Liver (tissue), 9 donors: ENCODE measurements around the gene SMPD1. TPM values are rescaled to one million over a fixed set of nuclear protein-coding genes. Genes with fewer than 3 reads are reported as not detected.

Experiments used
- DNase-seq: peaks from one replicate; pipeline ENCODE4 v3.0.0-alpha.2; 2017; ENCODE audit warnings: low spot score
- H3K27ac ChIP-seq, 2 donors: one replicate each; pipeline ENCODE4 v1.7.0; 2013; ENCODE audit warnings: inconsistent platforms in 2 of 2, low read length in 2 of 2, control low read depth in 1 of 2, low read depth in 1 of 2, mild to moderate bottlenecking in 1 of 2
- H3K27me3 ChIP-seq, 4 donors: one replicate each; pipeline versions ENCODE4 v1.6.1 to v1.7.0; 2013; ENCODE audit warnings: low read length in 3 of 4, inconsistent platforms in 1 of 4, mild to moderate bottlenecking in 1 of 4, moderate library complexity in 1 of 4; ENCODE audit not compliant: control insufficient read depth in 4 of 4, insufficient read depth in 4 of 4
- H3K36me3 ChIP-seq, 4 donors: one replicate each; pipeline versions ENCODE4 v1.6.1 to v1.7.0; 2013; ENCODE audit warnings: low read length in 3 of 4, mild to moderate bottlenecking in 3 of 4, low read depth in 1 of 4, moderate library complexity in 1 of 4; ENCODE audit not compliant: control insufficient read depth in 4 of 4, insufficient read depth in 3 of 4
- H3K4me1 ChIP-seq, 4 donors: one replicate each; pipeline versions ENCODE4 v1.6.1 to v1.7.0; 2013; ENCODE audit warnings: low read length in 3 of 4, mild to moderate bottlenecking in 3 of 4, moderate library complexity in 1 of 4; ENCODE audit not compliant: control insufficient read depth in 4 of 4, insufficient read depth in 4 of 4
- H3K4me3 ChIP-seq, 3 donors: one replicate each; pipeline versions ENCODE4 v1.6.1 to v1.7.0; 2013; ENCODE audit warnings: low read length in 3 of 3, control low read depth in 1 of 3, low read depth in 1 of 3, mild to moderate bottlenecking in 1 of 3
- H3K9ac ChIP-seq, 2 donors: one replicate each; pipeline ENCODE4 v1.7.0; 2013; ENCODE audit warnings: low read length in 2 of 2, mild to moderate bottlenecking in 2 of 2, moderate library complexity in 2 of 2, control low read depth in 1 of 2, low read depth in 1 of 2
- H3K9me3 ChIP-seq, 4 donors: one replicate each; pipeline versions ENCODE4 v1.6.1 to v1.7.0; 2013; ENCODE audit warnings: low read length in 3 of 4; ENCODE audit not compliant: control insufficient read depth in 4 of 4
- FOXA1 ChIP-seq: IDR thresholded peaks from 2 replicates; pipeline ENCODE4 v1.6.1; 2016; ENCODE audit warnings: antibody characterized with exemption
- FOXA2 ChIP-seq: IDR thresholded peaks from 2 replicates; pipeline ENCODE4 v1.6.1; 2016; ENCODE audit warnings: antibody characterized with exemption
- GABPA ChIP-seq, 2 donors: IDR thresholded peaks in 1 of 2; conservative IDR thresholded peaks in 1 of 2; 2 replicates each; pipeline ENCODE4 v1.6.1; 2016; ENCODE audit warnings: antibody characterized with exemption in 2 of 2, mild to moderate bottlenecking in 1 of 2, moderate library complexity in 1 of 2
- HNF4A ChIP-seq, 2 donors: conservative IDR thresholded peaks; 2 replicates each; pipeline ENCODE4 v1.6.1; 2016; ENCODE audit warnings: antibody characterized with exemption in 2 of 2, mild to moderate bottlenecking in 2 of 2
- HNF4G ChIP-seq: IDR thresholded peaks from 2 replicates; pipeline ENCODE4 v1.6.1; 2016; ENCODE audit warnings: antibody characterized with exemption
- JUND ChIP-seq, 2 donors: IDR thresholded peaks; 2 replicates each; pipeline ENCODE4 v1.6.1; 2016; ENCODE audit warnings: antibody characterized with exemption in 2 of 2
- NR2F2 ChIP-seq: IDR thresholded peaks from 2 replicates; pipeline ENCODE4 v1.6.1; 2016; ENCODE audit warnings: antibody characterized with exemption
- RAD21 ChIP-seq, 2 donors: IDR thresholded peaks; 2 replicates each; pipeline ENCODE4 v1.6.1; 2016; ENCODE audit warnings: antibody characterized with exemption in 2 of 2, mild to moderate bottlenecking in 2 of 2
- RXRA ChIP-seq, 2 donors: IDR thresholded peaks; 2 replicates each; pipeline ENCODE4 v1.6.1; 2017 to 2018; ENCODE audit warnings: antibody characterized with exemption in 2 of 2, mild to moderate bottlenecking in 1 of 2
- SP1 ChIP-seq: IDR thresholded peaks from 2 replicates; pipeline ENCODE4 v1.6.1; 2018; ENCODE audit warnings: antibody characterized with exemption, mild to moderate bottlenecking
- TAF1 ChIP-seq: conservative IDR thresholded peaks from 2 replicates; pipeline ENCODE4 v1.6.1; 2016; ENCODE audit warnings: antibody characterized with exemption, mild to moderate bottlenecking
- YY1 ChIP-seq: IDR thresholded peaks from 2 replicates; pipeline ENCODE4 v1.6.1; 2016; ENCODE audit warnings: antibody characterized with exemption, mild to moderate bottlenecking
- WGBS: extraction: QIAGEN DNeasy Blood & Tissue Kit; methylation state at CpG from one replicate; pipeline ENCODE4 v1.1.7; 2013; 5-methylcytosine and 5-hydroxymethylcytosine counted together
- polyA plus RNA-seq, 2 donors: library from polyadenylated mRNA; stranded (reverse) in 1 of 2; unstranded in 1 of 2; fragments of 200-250 nt in 1 of 2; fragments of >200 nt in 1 of 2; fragmentation: Nextera tagmentation in 1 of 2; extraction: Ambion mirVana in 1 of 2; gene quantifications; one replicate each; pipeline versions ENCODE4 v1.2.1 to v1.2.3, GENCODE V29; 2013 to 2015
- total RNA-seq, 2 donors: library from RNA; depleted of rRNA; stranded (reverse); fragments of >200 nt; gene quantifications; one replicate each; pipeline ENCODE4 v1.2.3, GENCODE V29; 2014
- TF ChIP-seq, protein P1 (sequence below): IDR thresholded peaks from 2 replicates; pipeline ENCODE4 v1.6.1; 2016; ENCODE audit warnings: antibody characterized with exemption
- TF ChIP-seq, protein P2 (sequence below): IDR thresholded peaks from 2 replicates; pipeline ENCODE4 v1.6.1; 2016; ENCODE audit warnings: antibody characterized with exemption
- TF ChIP-seq, protein P3 (sequence below): IDR thresholded peaks from 2 replicates; pipeline ENCODE4 v1.6.1; 2016; ENCODE audit warnings: antibody characterized with exemption, mild to moderate bottlenecking
- TF ChIP-seq, protein P4 (sequence below): fragments of 150-350 bp; IDR thresholded peaks from 2 replicates; pipeline ENCODE4 v1.5.1; 2017; ENCODE audit warnings: improper control_type of control experiment, low read depth, low read length; ENCODE audit not compliant: missing input control
- TF ChIP-seq, protein P5 (sequence below): IDR thresholded peaks from 2 replicates; pipeline ENCODE4 v1.6.1; 2016; ENCODE audit warnings: antibody characterized with exemption
- donor health status: healthy.
- donor health status: healthy.
- donor health status: healthy.
- donor health status: healthy.
- donor health status: healthy.

The SMPD1 gene
- total and polyA plus RNA-seq, 4 donors = 15.4 to 91.6 (median 45.4) TPM

DNA sequence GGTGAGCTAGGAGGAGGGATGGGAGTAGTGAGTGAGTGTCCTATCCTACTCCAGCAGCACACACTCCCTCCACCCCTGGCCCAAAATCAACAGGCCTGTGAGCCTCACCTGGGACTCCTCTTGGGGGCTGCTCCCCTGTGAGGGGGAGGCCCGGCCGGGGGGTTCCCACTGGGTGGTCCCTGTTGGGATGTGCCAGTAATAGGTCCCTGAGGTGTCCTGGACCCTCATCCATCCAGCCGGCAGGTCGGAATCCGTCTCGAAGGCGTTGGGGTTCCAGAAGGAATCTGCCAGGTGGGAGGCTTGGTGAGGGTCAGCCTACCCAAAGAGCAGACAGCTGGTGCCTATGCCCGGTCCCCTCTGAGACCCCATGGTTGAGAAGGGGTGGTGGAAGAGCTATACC, 13.3 kb downstream of the SMPD1 start:
- no peak overlapping the region for H3K27ac ChIP-seq
- DNase-seq = no peak
- WGBS = 89% methylated on average over 8 of the region's 8 CpGs
- TF ChIP-seq FOXA2 (no peak), RXRA (IDR thresholded peaks at IDR 0.05) (no peak), HNF4A (conservative IDR thresholded peaks at IDR 0.05) (no peak), TAF1 (no peak), HNF4G (no peak), YY1 (no peak), GABPA (IDR thresholded peaks at IDR 0.05 in 1 of 2, conservative IDR thresholded peaks at IDR 0.05 in 1 of 2) (no peak), SP1 (no peak), RAD21 (IDR thresholded peaks at IDR 0.05) (no peak), FOXA1 (no peak)
- TF ChIP-seq, protein P1, sequence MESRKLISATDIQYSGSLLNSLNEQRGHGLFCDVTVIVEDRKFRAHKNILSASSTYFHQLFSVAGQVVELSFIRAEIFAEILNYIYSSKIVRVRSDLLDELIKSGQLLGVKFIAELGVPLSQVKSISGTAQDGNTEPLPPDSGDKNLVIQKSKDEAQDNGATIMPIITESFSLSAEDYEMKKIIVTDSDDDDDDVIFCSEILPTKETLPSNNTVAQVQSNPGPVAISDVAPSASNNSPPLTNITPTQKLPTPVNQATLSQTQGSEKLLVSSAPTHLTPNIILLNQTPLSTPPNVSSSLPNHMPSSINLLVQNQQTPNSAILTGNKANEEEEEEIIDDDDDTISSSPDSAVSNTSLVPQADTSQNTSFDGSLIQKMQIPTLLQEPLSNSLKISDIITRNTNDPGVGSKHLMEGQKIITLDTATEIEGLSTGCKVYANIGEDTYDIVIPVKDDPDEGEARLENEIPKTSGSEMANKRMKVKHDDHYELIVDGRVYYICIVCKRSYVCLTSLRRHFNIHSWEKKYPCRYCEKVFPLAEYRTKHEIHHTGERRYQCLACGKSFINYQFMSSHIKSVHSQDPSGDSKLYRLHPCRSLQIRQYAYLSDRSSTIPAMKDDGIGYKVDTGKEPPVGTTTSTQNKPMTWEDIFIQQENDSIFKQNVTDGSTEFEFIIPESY = no peak
- TF ChIP-seq, protein P2, sequence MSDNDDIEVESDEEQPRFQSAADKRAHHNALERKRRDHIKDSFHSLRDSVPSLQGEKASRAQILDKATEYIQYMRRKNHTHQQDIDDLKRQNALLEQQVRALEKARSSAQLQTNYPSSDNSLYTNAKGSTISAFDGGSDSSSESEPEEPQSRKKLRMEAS = no peak
- TF ChIP-seq, protein P3, sequence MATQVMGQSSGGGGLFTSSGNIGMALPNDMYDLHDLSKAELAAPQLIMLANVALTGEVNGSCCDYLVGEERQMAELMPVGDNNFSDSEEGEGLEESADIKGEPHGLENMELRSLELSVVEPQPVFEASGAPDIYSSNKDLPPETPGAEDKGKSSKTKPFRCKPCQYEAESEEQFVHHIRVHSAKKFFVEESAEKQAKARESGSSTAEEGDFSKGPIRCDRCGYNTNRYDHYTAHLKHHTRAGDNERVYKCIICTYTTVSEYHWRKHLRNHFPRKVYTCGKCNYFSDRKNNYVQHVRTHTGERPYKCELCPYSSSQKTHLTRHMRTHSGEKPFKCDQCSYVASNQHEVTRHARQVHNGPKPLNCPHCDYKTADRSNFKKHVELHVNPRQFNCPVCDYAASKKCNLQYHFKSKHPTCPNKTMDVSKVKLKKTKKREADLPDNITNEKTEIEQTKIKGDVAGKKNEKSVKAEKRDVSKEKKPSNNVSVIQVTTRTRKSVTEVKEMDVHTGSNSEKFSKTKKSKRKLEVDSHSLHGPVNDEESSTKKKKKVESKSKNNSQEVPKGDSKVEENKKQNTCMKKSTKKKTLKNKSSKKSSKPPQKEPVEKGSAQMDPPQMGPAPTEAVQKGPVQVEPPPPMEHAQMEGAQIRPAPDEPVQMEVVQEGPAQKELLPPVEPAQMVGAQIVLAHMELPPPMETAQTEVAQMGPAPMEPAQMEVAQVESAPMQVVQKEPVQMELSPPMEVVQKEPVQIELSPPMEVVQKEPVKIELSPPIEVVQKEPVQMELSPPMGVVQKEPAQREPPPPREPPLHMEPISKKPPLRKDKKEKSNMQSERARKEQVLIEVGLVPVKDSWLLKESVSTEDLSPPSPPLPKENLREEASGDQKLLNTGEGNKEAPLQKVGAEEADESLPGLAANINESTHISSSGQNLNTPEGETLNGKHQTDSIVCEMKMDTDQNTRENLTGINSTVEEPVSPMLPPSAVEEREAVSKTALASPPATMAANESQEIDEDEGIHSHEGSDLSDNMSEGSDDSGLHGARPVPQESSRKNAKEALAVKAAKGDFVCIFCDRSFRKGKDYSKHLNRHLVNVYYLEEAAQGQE = no peak
- TF ChIP-seq, protein P4, sequence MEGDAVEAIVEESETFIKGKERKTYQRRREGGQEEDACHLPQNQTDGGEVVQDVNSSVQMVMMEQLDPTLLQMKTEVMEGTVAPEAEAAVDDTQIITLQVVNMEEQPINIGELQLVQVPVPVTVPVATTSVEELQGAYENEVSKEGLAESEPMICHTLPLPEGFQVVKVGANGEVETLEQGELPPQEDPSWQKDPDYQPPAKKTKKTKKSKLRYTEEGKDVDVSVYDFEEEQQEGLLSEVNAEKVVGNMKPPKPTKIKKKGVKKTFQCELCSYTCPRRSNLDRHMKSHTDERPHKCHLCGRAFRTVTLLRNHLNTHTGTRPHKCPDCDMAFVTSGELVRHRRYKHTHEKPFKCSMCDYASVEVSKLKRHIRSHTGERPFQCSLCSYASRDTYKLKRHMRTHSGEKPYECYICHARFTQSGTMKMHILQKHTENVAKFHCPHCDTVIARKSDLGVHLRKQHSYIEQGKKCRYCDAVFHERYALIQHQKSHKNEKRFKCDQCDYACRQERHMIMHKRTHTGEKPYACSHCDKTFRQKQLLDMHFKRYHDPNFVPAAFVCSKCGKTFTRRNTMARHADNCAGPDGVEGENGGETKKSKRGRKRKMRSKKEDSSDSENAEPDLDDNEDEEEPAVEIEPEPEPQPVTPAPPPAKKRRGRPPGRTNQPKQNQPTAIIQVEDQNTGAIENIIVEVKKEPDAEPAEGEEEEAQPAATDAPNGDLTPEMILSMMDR = no peak
- TF ChIP-seq, protein P5, sequence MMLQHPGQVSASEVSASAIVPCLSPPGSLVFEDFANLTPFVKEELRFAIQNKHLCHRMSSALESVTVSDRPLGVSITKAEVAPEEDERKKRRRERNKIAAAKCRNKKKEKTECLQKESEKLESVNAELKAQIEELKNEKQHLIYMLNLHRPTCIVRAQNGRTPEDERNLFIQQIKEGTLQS = no peak
- H3K36me3 ChIP-seq = no peaks in the 10 kb centered on the region
- no peaks in the 10 kb centered on the region for H3K9me3 ChIP-seq
- no peak overlapping the region for H3K4me3 ChIP-seq
- no peak overlapping the region for H3K9ac ChIP-seq
- H3K27me3 ChIP-seq = no peaks in the 10 kb centered on the region
- peaks cover 0 to 4% (median 0%) of the 10 kb centered on the region in 4 donors for H3K4me1 ChIP-seq

DNA sequence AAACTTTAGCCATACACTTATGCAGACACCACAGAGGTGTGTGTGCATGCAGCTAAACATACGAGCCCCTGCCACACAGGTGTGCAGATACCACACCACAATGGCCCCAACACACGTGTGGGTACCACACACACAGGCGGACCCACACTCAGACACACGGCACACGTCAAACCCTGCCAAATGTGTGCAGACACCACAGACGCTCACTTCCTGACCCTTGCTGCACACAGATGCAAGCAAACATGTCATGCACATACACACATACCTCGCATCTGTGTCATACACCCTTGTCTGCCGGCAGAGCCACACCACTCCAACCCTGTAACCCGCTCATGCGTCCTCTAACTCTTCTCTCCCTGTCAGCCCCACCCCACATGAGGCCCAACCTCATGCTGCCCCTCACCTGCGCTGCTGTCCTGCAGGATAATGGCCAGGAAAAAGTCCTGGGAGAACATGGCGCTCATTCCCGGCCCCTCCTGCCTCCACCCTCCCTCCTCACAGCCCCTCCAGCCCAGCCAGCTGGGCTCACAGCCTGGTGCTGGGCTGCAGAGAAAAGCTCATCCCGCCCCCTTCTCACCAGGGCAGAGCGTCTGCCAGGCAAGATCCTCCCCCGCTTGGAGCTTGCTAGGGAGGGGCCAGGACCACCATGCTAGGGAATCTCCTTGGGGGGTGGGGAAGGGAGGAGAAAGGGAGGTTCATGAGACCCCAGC, 14.2 kb downstream of the SMPD1 start:
- TF ChIP-seq, protein P1 = no peak
- TF ChIP-seq FOXA2 (no peak), JUND (IDR thresholded peaks at IDR 0.05) (no peak), HNF4A (conservative IDR thresholded peaks at IDR 0.05) (no peak), YY1 (no peak), RAD21 (IDR thresholded peaks at IDR 0.05) (no peak), GABPA (IDR thresholded peaks at IDR 0.05 in 1 of 2, conservative IDR thresholded peaks at IDR 0.05 in 1 of 2) (no peak), NR2F2 (no peak)
- TF ChIP-seq, protein P3 = no peak
- TF ChIP-seq, protein P2 = no peak
- Histone ChIP-seq H3K9ac (no peak overlapping the region), H3K9me3 (no peaks in the 10 kb centered on the region), H3K36me3 (no peaks in the 10 kb centered on the region), H3K4me3 (no peak overlapping the region), H3K27me3 (no peaks in the 10 kb centered on the region), H3K4me1 (peaks cover 0 to 4% (median 0%) of the 10 kb centered on the region in 4 donors), H3K27ac (no peak overlapping the region)
- 93% methylated on average over 16 of the region's 16 CpGs for WGBS
- DNase-seq = no peak
